AG04450 (cell line): ENCODE data around the gene DSG3. TPM values are rescaled to one million over a fixed set of nuclear protein-coding genes. Genes with fewer than 3 reads are reported as not detected.
"Not testable (repeated sequence)": the region's sequence is repeated elsewhere in the genome, so short reads cannot be mapped to it uniquely, and the experiment has no call there.

Experiments used
- CTCF ChIA-PET: fragments of 300-600, 350-600 bp; formaldehyde crosslinking; extraction: SDS; loops from one replicate; lab custom pipeline; 2022; ENCODE audit warnings: antibody characterized with exemption, inconsistent platforms; lab: Charles Lee
- POLR2A ChIA-PET: fragments of 350-600 bp; formaldehyde crosslinking; extraction: SDS; loops from one replicate; lab custom pipeline; 2021; ENCODE audit warnings: antibody characterized with exemption, inconsistent platforms; lab: Yijun Ruan, JAX
- DNase-seq: peaks from one replicate; pipeline ENCODE4 v3.0.0-alpha.2; 2011; ENCODE audit warnings: low read depth, low spot score
- H3K27ac ChIP-seq: one replicate; pipeline ENCODE4 v1.5.1; 2012; ENCODE audit warnings: low read depth, low read length, control low read depth
- H3K27me3 ChIP-seq: one replicate; pipeline ENCODE4 v1.6.0; 2012; ENCODE audit warnings: low read length; ENCODE audit not compliant: control insufficient read depth, insufficient read depth
- H3K4me3 ChIP-seq: 2 replicates; pipeline ENCODE4 v1.5.1; 2011; ENCODE audit warnings: mild to moderate bottlenecking, low read depth, low read length, control low read depth
- H3K9me3 ChIP-seq: 2 replicates; pipeline ENCODE4 v1.5.1; 2012; ENCODE audit warnings: low read length; ENCODE audit not compliant: control insufficient read depth, insufficient read depth
- CTCF ChIP-seq: IDR thresholded peaks from 2 replicates; pipeline ENCODE4 v1.5.1; 2011; ENCODE audit warnings: low read depth, low read length, control low read depth, inconsistent platforms
- polyA plus RNA-seq: library from polyadenylated mRNA; depleted of rRNA; stranded (reverse); fragments of >200 nt; gene quantifications from 2 replicates; pipeline ENCODE4 v1.2.3, GENCODE V29; 2011

Gene DSG3
- polyA plus RNA-seq, 1 experiment = not detected

GRCh38 chr18:31491586-31491985 lies 44.0 kb downstream of the DSG3 start:
- Histone ChIP-seq H3K9me3 (peaks cover 8% of the 10 kb centered on the region; the same call in 1 of the 2 replicates), H3K27ac (no peak overlapping the region), H3K27me3 (no peaks in the 10 kb centered on the region), H3K4me3 (no peak overlapping the region)
- ChIA-PET CTCF (no interaction called here), POLR2A (no interaction called here)
- no peak for TF ChIP-seq CTCF
- no peak for DNase-seq

GRCh38 chr18:31492671-31493070 lies 45.1 kb downstream of the DSG3 start:
- Histone ChIP-seq H3K9me3 (peaks cover 9% of the 10 kb centered on the region), H3K27me3 (no peaks in the 10 kb centered on the region), H3K4me3 (no peak overlapping the region), H3K27ac (no peak overlapping the region)
- DNase-seq = no peak
- POLR2A ChIA-PET = no interaction called here
- no peak for TF ChIP-seq CTCF
- CTCF ChIA-PET = no interaction called here

- no peak overlapping the region for H3K27ac ChIP-seq
- H3K27me3 ChIP-seq = no peaks in the 10 kb centered on the region
- DNase-seq = no peak
- ChIA-PET CTCF (no interaction called here), POLR2A (no interaction called here)
- peaks cover 12% of the 10 kb centered on the region for H3K9me3 ChIP-seq
- no peak overlapping the region for H3K4me3 ChIP-seq
- TF ChIP-seq CTCF = no peak
Measured at GRCh38 chr18:31493171-31493570, 45.6 kb downstream of the DSG3 start.

- no peak overlapping the region for H3K4me3 ChIP-seq
- peaks cover 2% of the 10 kb centered on the region for H3K27me3 ChIP-seq
- H3K27ac ChIP-seq = no peak overlapping the region
- DNase-seq = no peak
- POLR2A ChIA-PET = no interaction called here
- H3K9me3 ChIP-seq = peaks cover 15% of the 10 kb centered on the region
- CTCF ChIA-PET = no interaction called here
- no peak for TF ChIP-seq CTCF
Measured at GRCh38 chr18:31493941-31494340, 46.4 kb downstream of the DSG3 start.

GRCh38 chr18:31494705-31495244 lies 47.2 kb downstream of the DSG3 start:
- H3K27me3 ChIP-seq, POLR2A ChIA-PET, DNase-seq, CTCF ChIA-PET, H3K4me3 ChIP-seq, H3K27ac ChIP-seq: not testable (repeated sequence)
- peaks cover 15% of the 10 kb centered on the region for H3K9me3 ChIP-seq
